Naive B cell (primary cell): ENCODE measurements around the gene SH3TC1. TPM values are rescaled to one million over a fixed set of nuclear protein-coding genes. Genes with fewer than 3 reads are reported as not detected.

Experiments used
- ATAC-seq, 2 donors: fragments of 150-1000 bp; cut with Tn5 transposase; 2 replicates each; pipeline ENCODE4 v1.10.0; 2021; ENCODE audit warnings: low read depth in 2 of 2, mild to moderate bottlenecking in 2 of 2, moderate library complexity in 2 of 2
- DNase-seq: peaks from one replicate; pipeline ENCODE4 v3.0.0; 2022
- H3K27ac Mint-ChIP-seq, 6 donors: one replicate each; pipeline ENCODE4 v1.8.0; 2020 to 2022; ENCODE audit warnings: mild to moderate bottlenecking in 6 of 6, mixed read lengths in 6 of 6, moderate library complexity in 5 of 6, inconsistent platforms in 2 of 6
- H3K27me3 Mint-ChIP-seq, 3 donors: one replicate each; pipeline ENCODE4 v1.8.0; 2021 to 2022; ENCODE audit warnings: mixed read lengths in 3 of 3, mild to moderate bottlenecking in 1 of 3
- H3K36me3 Mint-ChIP-seq, 2 donors: one replicate each; pipeline ENCODE4 v1.8.0; 2020 to 2022; ENCODE audit warnings: mixed read lengths in 2 of 2, inconsistent platforms in 1 of 2, mild to moderate bottlenecking in 1 of 2
- H3K4me1 Mint-ChIP-seq, 3 donors: one replicate each; pipeline ENCODE4 v1.8.0; 2020 to 2022; ENCODE audit warnings: mixed read lengths in 3 of 3, inconsistent platforms in 1 of 3, mild to moderate bottlenecking in 1 of 3, moderate library complexity in 1 of 3
- H3K4me3 Mint-ChIP-seq, 8 donors: one replicate each; pipeline ENCODE4 v1.8.0; 2020 to 2022; ENCODE audit warnings: mild to moderate bottlenecking in 8 of 8, mixed read lengths in 8 of 8, moderate library complexity in 8 of 8, inconsistent platforms in 2 of 8
- H3K9me3 Mint-ChIP-seq, 7 donors: one replicate each; pipeline ENCODE4 v1.8.0; 2020 to 2022; ENCODE audit warnings: mixed read lengths in 7 of 7, mild to moderate bottlenecking in 5 of 7, inconsistent platforms in 2 of 7, moderate library complexity in 1 of 7
- polyA plus RNA-seq, 6 donors: library from polyadenylated mRNA; unstranded; fragments of 300-500 nt; fragmentation: Illumina TruSeq; gene quantifications; one replicate each; pipeline ENCODE4 v1.2.3, GENCODE V29; 2021; ENCODE audit warnings: low read depth in 6 of 6

SH3TC1 gene
- polyA plus RNA-seq, 6 donors from 2014 or later = 24.1 to 64.3 (median 37.5) TPM

- Mint-ChIP-seq H3K9me3 (no peaks in the 10 kb centered on the region), H3K4me1 (peaks cover 4 to 6% (median 5%) of the 10 kb centered on the region in 3 donors), H3K27me3 (peaks cover 0 to 6% (median 0%) of the 10 kb centered on the region in 3 donors), H3K27ac (peak overlapping the region in 1 of 6 donors; percentile 67), H3K36me3 (no peaks in the 10 kb centered on the region), H3K4me3 (no peak overlapping the region)
- DNase-seq (no peak), ATAC-seq (no peak)
Measured at GRCh38 chr4:8177956-8178355, 21.1 kb upstream of the SH3TC1 start.

- no peak for ATAC-seq
- Mint-ChIP-seq H3K27ac (no peak overlapping the region), H3K27me3 (peaks cover 0 to 6% (median 0%) of the 10 kb centered on the region in 3 donors), H3K36me3 (no peaks in the 10 kb centered on the region), H3K9me3 (no peaks in the 10 kb centered on the region), H3K4me1 (peaks cover 4 to 6% (median 4%) of the 10 kb centered on the region in 3 donors), H3K4me3 (no peak overlapping the region)
- DNase-seq = no peak
Measured at GRCh38 chr4:8179074-8179473, 20.0 kb upstream of the SH3TC1 start.

- H3K27me3 Mint-ChIP-seq = peaks cover 0 to 6% (median 0%) of the 10 kb centered on the region in 3 donors
- no peaks in the 10 kb centered on the region for H3K36me3 Mint-ChIP-seq
- H3K4me3 Mint-ChIP-seq = no peak overlapping the region
- peaks cover 4 to 6% (median 4%) of the 10 kb centered on the region in 3 donors for H3K4me1 Mint-ChIP-seq
- no peaks in the 10 kb centered on the region for H3K9me3 Mint-ChIP-seq
- DNase-seq (no peak), ATAC-seq (no peak)
- H3K27ac Mint-ChIP-seq = no peak overlapping the region
Measured at GRCh38 chr4:8179771-8180170, 19.3 kb upstream of the SH3TC1 start.

- peaks cover 4 to 6% (median 4%) of the 10 kb centered on the region in 3 donors for H3K4me1 Mint-ChIP-seq
- DNase-seq (no peak), ATAC-seq (no peak)
- H3K9me3 Mint-ChIP-seq = no peaks in the 10 kb centered on the region
- H3K36me3 Mint-ChIP-seq = no peaks in the 10 kb centered on the region
- no peak overlapping the region for H3K27ac Mint-ChIP-seq
- H3K27me3 Mint-ChIP-seq = peaks cover 0 to 6% (median 0%) of the 10 kb centered on the region in 3 donors
- no peak overlapping the region for H3K4me3 Mint-ChIP-seq
Measured at GRCh38 chr4:8180310-8181093, 18.6 kb upstream of the SH3TC1 start.

GRCh38 chr4:8181119-8181518, 18.0 kb upstream of the SH3TC1 start:
- Mint-ChIP-seq H3K9me3 (no peaks in the 10 kb centered on the region), H3K4me3 (no peak overlapping the region), H3K27ac (no peak overlapping the region), H3K27me3 (peaks cover 0 to 9% (median 0%) of the 10 kb centered on the region in 3 donors), H3K36me3 (no peaks in the 10 kb centered on the region), H3K4me1 (peaks cover 4 to 6% (median 4%) of the 10 kb centered on the region in 3 donors)
- ATAC-seq (no peak), DNase-seq (no peak)

GRCh38 chr4:8181844-8182243, 17.2 kb upstream of the SH3TC1 start:
- peaks cover 0 to 8% (median 0%) of the 10 kb centered on the region in 3 donors for H3K27me3 Mint-ChIP-seq
- no peak overlapping the region for H3K27ac Mint-ChIP-seq
- H3K4me3 Mint-ChIP-seq = no peak overlapping the region
- no peak for DNase-seq
- ATAC-seq = no peak
- no peaks in the 10 kb centered on the region for H3K9me3 Mint-ChIP-seq
- no peaks in the 10 kb centered on the region for H3K36me3 Mint-ChIP-seq
- H3K4me1 Mint-ChIP-seq = peaks cover 2 to 3% (median 2%) of the 10 kb centered on the region in 3 donors

- Mint-ChIP-seq H3K36me3 (no peaks in the 10 kb centered on the region), H3K4me1 (no peaks in the 10 kb centered on the region), H3K4me3 (no peak overlapping the region), H3K27me3 (peaks cover 0 to 5% (median 0%) of the 10 kb centered on the region in 3 donors), H3K27ac (no peak overlapping the region), H3K9me3 (no peaks in the 10 kb centered on the region)
- ATAC-seq (no peak), DNase-seq (no peak)
Measured at GRCh38 chr4:8182294-8182693, 16.8 kb upstream of the SH3TC1 start.

GRCh38 chr4:8182858-8183725, 16.0 kb upstream of the SH3TC1 start:
- DNase-seq = no peak
- Mint-ChIP-seq H3K9me3 (no peaks in the 10 kb centered on the region), H3K27me3 (peaks cover 0 to 10% (median 0%) of the 10 kb centered on the region in 3 donors), H3K4me3 (no peak overlapping the region), H3K4me1 (peaks cover 0 to 2% (median 0%) of the 10 kb centered on the region in 3 donors), H3K27ac (no peak overlapping the region), H3K36me3 (no peaks in the 10 kb centered on the region)
- no peak for ATAC-seq

GRCh38 chr4:8184061-8184460, 15.0 kb upstream of the SH3TC1 start:
- H3K4me3 Mint-ChIP-seq = peak overlapping the region in 1 of 8 donors; percentile 39
- H3K27ac Mint-ChIP-seq = peak overlapping the region in 2 of 6 donors; percentile 78 to 82
- peaks cover 0 to 2% (median under 1%) of the 10 kb centered on the region in 3 donors for H3K4me1 Mint-ChIP-seq

GRCh38 chr4:8185295-8185694, 13.8 kb upstream of the SH3TC1 start:
- Mint-ChIP-seq H3K36me3 (no peaks in the 10 kb centered on the region), H3K4me1 (peaks cover 0 to 9% (median 6%) of the 10 kb centered on the region in 3 donors), H3K27ac (no peak overlapping the region), H3K4me3 (no peak overlapping the region), H3K9me3 (no peaks in the 10 kb centered on the region), H3K27me3 (peaks cover 0 to 23% (median 11%) of the 10 kb centered on the region in 3 donors)
- DNase-seq = no peak
- no peak for ATAC-seq

More at GRCh38 chr4:8184061-8184460, 15.0 kb upstream of the SH3TC1 start:
- Mint-ChIP-seq H3K9me3 (no peaks in the 10 kb centered on the region), H3K36me3 (no peaks in the 10 kb centered on the region), H3K27me3 (peaks cover 0 to 13% (median 1%) of the 10 kb centered on the region in 3 donors)
- no peak for DNase-seq
- ATAC-seq = no peak

GRCh38 chr4:8185930-8186329, 13.2 kb upstream of the SH3TC1 start:
- ATAC-seq (no peak), DNase-seq (no peak)
- H3K9me3 Mint-ChIP-seq = no peaks in the 10 kb centered on the region
- no peak overlapping the region for H3K4me3 Mint-ChIP-seq
- H3K36me3 Mint-ChIP-seq = no peaks in the 10 kb centered on the region
- H3K4me1 Mint-ChIP-seq = peaks cover 2 to 10% (median 8%) of the 10 kb centered on the region in 3 donors
- peak overlapping the region in 1 of 6 donors; percentile 78 for H3K27ac Mint-ChIP-seq
- H3K27me3 Mint-ChIP-seq = peaks cover 0 to 23% (median 11%) of the 10 kb centered on the region in 3 donors

- no peak for DNase-seq
- peak overlapping the region in 1 of 6 donors; percentile 88 for H3K27ac Mint-ChIP-seq
- no peaks in the 10 kb centered on the region for H3K9me3 Mint-ChIP-seq
- peaks cover 17 to 26% (median 21%) of the 10 kb centered on the region in 3 donors for H3K4me1 Mint-ChIP-seq
- no peak for ATAC-seq
- H3K36me3 Mint-ChIP-seq = no peaks in the 10 kb centered on the region
- no peak overlapping the region for H3K4me3 Mint-ChIP-seq
- peaks cover 0 to 23% (median 11%) of the 10 kb centered on the region in 3 donors for H3K27me3 Mint-ChIP-seq
Measured at GRCh38 chr4:8188085-8188484, 11.0 kb upstream of the SH3TC1 start.

- H3K9me3 Mint-ChIP-seq = no peaks in the 10 kb centered on the region
- ATAC-seq (no peak), DNase-seq (no peak)
- H3K36me3 Mint-ChIP-seq = no peaks in the 10 kb centered on the region
- H3K4me3 Mint-ChIP-seq = no peak overlapping the region
- peak overlapping the region in 2 of 6 donors; percentile 28 to 66 for H3K27ac Mint-ChIP-seq
- H3K4me1 Mint-ChIP-seq = peaks cover 22 to 29% (median 27%) of the 10 kb centered on the region in 3 donors
- H3K27me3 Mint-ChIP-seq = peaks cover 0 to 23% (median 11%) of the 10 kb centered on the region in 3 donors
Measured at GRCh38 chr4:8188743-8189550, 10.1 kb upstream of the SH3TC1 start.
